ENCODE data around the gene KMT2E.

- TF ChIP-seq POLR2A (IDR thresholded peaks at IDR 0.05; ENCODE audit: low read depth, low read length) (no peak), POLR2AphosphoS5 (IDR thresholded peaks at IDR 0.05; ENCODE audit: low read depth, low read length) (no peak)
Observed at GRCh38 chr7:105130048-105130447, 116.0 kb downstream of the KMT2E start.
